ENCODE results near the gene S1PR5. TPM values are rescaled to one million over a fixed set of nuclear protein-coding genes. Genes with fewer than 3 reads are reported as not detected.

The S1PR5 gene
- total and polyA plus RNA-seq, 2 of the 8 experiments (the other 6 are each of a cell fraction or from before 2014, with no cell fraction given): 2.4 to 8.6 TPM

- CTCF ChIA-PET (ENCODE audit: partially characterized antibody): no interaction called here
- peak; percentile 96; the same call in 1 of the 2 replicates for TF ChIP-seq MAFK (IDR thresholded peaks at IDR 0.05; ENCODE audit: low read depth, low read length)
- peak; percentile 66; the same call in 1 of the 2 replicates for TF ChIP-seq TBP (IDR thresholded peaks at IDR 0.05; ENCODE audit: low read depth, low read length)
- TF ChIP-seq JUND (IDR thresholded peaks at IDR 0.05; ENCODE audit: low read length): 0 out of 2 replicates have a peak, but pooled peaks have one; percentile 36
- 0 out of 4 replicates have a peak, but pooled peaks of 1 of the 2 experiments have one; percentile 49 for TF ChIP-seq HDAC2 (IDR thresholded peaks at IDR 0.05; ENCODE audit: borderline replicate concordance in 1 of 2, low read depth in 2 of 2, low read length in 2 of 2)
- peak; percentile 70 for TF ChIP-seq KDM4A (IDR thresholded peaks at IDR 0.05; ENCODE audit: low read depth, low read length, severe bottlenecking)
- TF ChIP-seq YY1 (IDR thresholded peaks at IDR 0.05; ENCODE audit: low read depth, low read length): peak; percentile 90
- no peak; a peak in 1 of 4 replicates for TF ChIP-seq SIN3A (conservative IDR thresholded peaks at IDR 0.05 in 1 of 2, IDR thresholded peaks at IDR 0.05 in 1 of 2; ENCODE audit: low read depth in 1 of 2, low read length in 2 of 2)
- peak; percentile 98 for TF ChIP-seq BACH1 (IDR thresholded peaks at IDR 0.05; ENCODE audit: low read length)
- 0 out of 2 replicates have a peak, but pooled peaks have one; percentile 22 for TF ChIP-seq NRF1 (IDR thresholded peaks at IDR 0.05; ENCODE audit: low read depth, low read length)
- TF ChIP-seq TCF12 (IDR thresholded peaks at IDR 0.05; ENCODE audit: low read depth, low read length): peak; percentile 77; the same call in 1 of the 2 replicates
These were observed 14.7 kb downstream of the S1PR5 start for GRCh38 chr19:10502524-10503001.

More at GRCh38 chr19:10502524-10503001, 14.7 kb downstream of the S1PR5 start:
- DNase-seq (ENCODE audit: low read depth in 1 of 2, low spot score in 2 of 2) (peak; percentile 73 to 92), FAIRE-seq (no peak)
- 2% methylated on average over 36 of the region's 65 CpGs; no CpG with 5 or more reads in 1 of the 2 experiments for WGBS, 2 experiments (ENCODE audit: extremely low coverage in 1 of 2, insufficient coverage in 1 of 2, insufficient read length in 1 of 2, insufficient replicate concordance in 2 of 2, low coverage in 1 of 2, low lambda C conversion rate in 2 of 2, missing lambda C conversion rate in 1 of 2)
- Histone ChIP-seq H2BK120ac (replicated peaks; ENCODE audit: low read depth, low read length) (no peak overlapping the region), H3K56ac (replicated peaks; ENCODE audit: insufficient read length, low read depth, low read length) (peak overlapping the region; percentile 95), H2BK12ac (ENCODE audit: low read depth, low read length) (0 out of 2 replicates have a peak overlapping the region, but pooled peaks have one; percentile 68), H4K20me1 (replicated peaks in 1 of 2; ENCODE audit: control insufficient read depth in 1 of 2, insufficient read depth in 2 of 2, low read length in 2 of 2) (peaks cover 0 to 8% of the 10 kb centered on the region in 2 experiments), H3K4me2 (ENCODE audit: insufficient read depth in 1 of 2, low read depth in 2 of 2, low read length in 2 of 2) (peak overlapping the region; percentile 88 to 91), H3K18ac (ENCODE audit: extremely low read depth, low read length) (peak overlapping the region; percentile 95), H4K91ac (replicated peaks; ENCODE audit: insufficient read length, low read length) (peak overlapping the region; percentile 99), H2BK15ac (ENCODE audit: low read length) (peak overlapping the region; percentile 92; the same call in 1 of the 2 replicates), H3K9me3 (ENCODE audit: insufficient read depth in 2 of 2, low read depth in 1 of 2, low read length in 1 of 2) (no peaks in the 10 kb centered on the region), H3K79me2 (ENCODE audit: control insufficient read depth in 1 of 2, insufficient read depth in 2 of 2, low read length in 2 of 2) (peaks cover 0 to 34% of the 10 kb centered on the region in 2 experiments; a peak in 2 of 4 replicates), H2BK5ac (ENCODE audit: low read depth, low read length) (peak overlapping the region; percentile 92; the same call in 1 of the 2 replicates), H2AK5ac (ENCODE audit: low read depth, low read length) (peak overlapping the region; percentile 56; the same call in 1 of the 2 replicates), H2BK20ac (ENCODE audit: low read length) (no peak overlapping the region), H4K5ac (ENCODE audit: insufficient read length, low read depth, low read length) (peak overlapping the region; percentile 93), H4K8ac (ENCODE audit: extremely low read depth, insufficient read depth, low read length) (peak overlapping the region; percentile 97), H3K4me1 (replicated peaks in 1 of 4; ENCODE audit: control insufficient read depth in 3 of 4, insufficient read depth in 4 of 4, low read length in 3 of 4) (peaks cover 3 to 24% (median 13%) of the 10 kb centered on the region in 4 experiments), H3K36me3 (ENCODE audit: control insufficient read depth in 2 of 4, insufficient read depth in 4 of 4, low read length in 3 of 4) (peaks cover 7 to 18% (median 9%) of the 10 kb centered on the region in 4 experiments; a peak in 6 of 8 replicates), H3K14ac (ENCODE audit: insufficient read length) (peak overlapping the region; percentile 27), H3K4ac (replicated peaks; ENCODE audit: insufficient read length, low read depth, low read length) (peak overlapping the region; percentile 94), H3K79me1 (ENCODE audit: low read depth, low read length) (peaks cover 8% of the 10 kb centered on the region; the same call in 1 of the 2 replicates), H2AFZ (ENCODE audit: low read length) (no peak overlapping the region), H3K27me3 (replicated peaks in 1 of 4; ENCODE audit: control insufficient read depth in 3 of 4, extremely low read depth in 1 of 4, insufficient read depth in 3 of 4, low read length in 3 of 4) (no peaks in the 10 kb centered on the region), H3K27ac (ENCODE audit: low read depth, low read length) (peak overlapping the region; percentile 96), H3K23me2 (ENCODE audit: low read depth, low read length) (peaks cover 10% of the 10 kb centered on the region; the same call in 1 of the 2 replicates), H3K4me3 (ENCODE audit: extremely low read depth in 1 of 4, insufficient read depth in 2 of 4, low read depth in 3 of 4, low read length in 4 of 4) (peak overlapping the region; percentile 64 to 96 (median 86)), H3K23ac (ENCODE audit: insufficient read length) (no peak overlapping the region), H3K9ac (replicated peaks in 1 of 4; ENCODE audit: extremely low read depth in 1 of 4, low read depth in 3 of 4, low read length in 3 of 4) (peak overlapping the region; percentile 81 to 91 (median 87))
- POLR2A ChIA-PET (ENCODE audit: partially characterized antibody): interaction anchor here (0.5 to 2.1 kb wide), 9 partner anchors 10 to 340 kb away, joined by 3 to 9 read pairs (median 4); partner anchors contain the start of gene S1PR5

Data from H1 (cell line).